ENCODE data around the gene B3GNT9.

B3GNT9 gene

GRCh38 chr16:67165121-67166078 is 14.6 kb upstream of the B3GNT9 start:
- Mint-ChIP-seq H3K9me3 (no peaks in the 10 kb centered on the region), H3K4me1 (peaks cover 92% of the 10 kb centered on the region), H3K4me3 (peak overlapping the region; percentile 53 to 72), H3K27me3 (peaks cover 96% of the 10 kb centered on the region), H3K27ac (no peak overlapping the region)
- ATAC-seq (no peak), DNase-seq (no peak)

DNA sequence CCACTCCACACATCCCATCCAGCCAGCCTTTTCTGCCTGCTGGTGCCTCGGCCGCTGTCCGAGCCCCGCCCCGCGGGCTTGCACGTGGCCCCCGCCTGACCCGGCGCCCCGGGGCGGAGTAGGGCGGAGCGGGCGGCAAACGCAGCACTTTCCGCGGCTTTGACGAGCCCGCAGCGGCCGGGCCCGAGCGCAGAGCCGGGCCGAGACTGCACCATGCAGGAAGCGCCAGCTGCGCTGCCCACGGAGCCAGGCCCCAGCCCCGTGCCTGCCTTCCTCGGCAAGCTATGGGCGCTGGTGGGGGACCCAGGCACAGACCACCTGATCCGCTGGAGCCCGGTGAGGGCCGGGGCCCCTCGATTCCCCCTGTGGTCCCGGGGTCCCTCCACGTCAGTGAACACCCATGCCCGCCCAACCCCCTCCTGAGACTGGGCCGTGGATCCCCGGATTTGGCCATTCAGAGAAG is 13.8 kb upstream of the B3GNT9 start, which contains the start of gene HSF4:
TSS of gene HSF4 (plus strand) at position 147 of the 463 bp plus-strand sequence. CDS start at position 214, 67 bp downstream.
- Mint-ChIP-seq H3K4me3 (peak within 1 kb of the TSS; percentile 62 to 72), H3K9me3 (no peaks in the 10 kb centered on the region), H3K4me1 (peaks cover 88% of the 10 kb centered on the region), H3K27me3 (peaks cover 88% of the 10 kb centered on the region), H3K27ac (peak within 1 kb of the TSS in 1 of 2 donors; percentile 22)
- DNase-seq = no peak
- no peak for ATAC-seq

GRCh38 chr16:67163999-67164558 is 13.3 kb upstream of the B3GNT9 start:
- H3K4me3 Mint-ChIP-seq = peak overlapping the region; percentile 62 to 72

GRCh38 chr16:67163164-67163998 is 12.6 kb upstream of the B3GNT9 start:
- no peak for ATAC-seq
- H3K27me3 Mint-ChIP-seq = peaks cover 76% of the 10 kb centered on the region
- no peaks in the 10 kb centered on the region for H3K9me3 Mint-ChIP-seq
- H3K4me1 Mint-ChIP-seq = peaks cover 85% of the 10 kb centered on the region
- no peak overlapping the region for H3K27ac Mint-ChIP-seq
- H3K4me3 Mint-ChIP-seq = peak overlapping the region; percentile 62 to 72
- DNase-seq = peak; percentile 56

More at GRCh38 chr16:67163999-67164558, 13.3 kb upstream of the B3GNT9 start:
- Mint-ChIP-seq H3K27ac (peak overlapping the region in 1 of 2 donors; percentile 22), H3K27me3 (peaks cover 83% of the 10 kb centered on the region), H3K9me3 (no peaks in the 10 kb centered on the region), H3K4me1 (peaks cover 85% of the 10 kb centered on the region)
- ATAC-seq (no peak), DNase-seq (no peak)

- DNase-seq (no peak), ATAC-seq (no peak)
- Mint-ChIP-seq H3K4me1 (peaks cover 88% of the 10 kb centered on the region), H3K27me3 (peaks cover 68% of the 10 kb centered on the region), H3K27ac (no peak overlapping the region), H3K9me3 (no peaks in the 10 kb centered on the region), H3K4me3 (peak overlapping the region; percentile 37 to 72)
These were observed 11.8 kb upstream of the B3GNT9 start for GRCh38 chr16:67162506-67163163.

GRCh38 chr16:67161595-67162058 is 10.8 kb upstream of the B3GNT9 start:
- Mint-ChIP-seq H3K9me3 (no peaks in the 10 kb centered on the region), H3K27ac (no peak overlapping the region), H3K27me3 (peaks cover 59% of the 10 kb centered on the region), H3K4me3 (peak overlapping the region; percentile 52 to 57), H3K4me1 (peaks cover 88% of the 10 kb centered on the region)
- no peak for ATAC-seq
- DNase-seq = peak in 1 of 2 donors; percentile 18

- H3K27me3 Mint-ChIP-seq = peaks cover 52% of the 10 kb centered on the region
- H3K9me3 Mint-ChIP-seq = no peaks in the 10 kb centered on the region
- DNase-seq (peak; percentile 84 to 97), ATAC-seq (peak; percentile 81)
- H3K27ac Mint-ChIP-seq = peak overlapping the region; percentile 61 to 97
- H3K4me3 Mint-ChIP-seq = peak overlapping the region; percentile 92 to 94
- peaks cover 84% of the 10 kb centered on the region for H3K4me1 Mint-ChIP-seq
These were observed 8.1 kb upstream of the B3GNT9 start for GRCh38 chr16:67158637-67159600.

GRCh38 chr16:67157892-67158635 is 7.3 kb upstream of the B3GNT9 start:
- Mint-ChIP-seq H3K27me3 (peaks cover 54% of the 10 kb centered on the region), H3K27ac (peak overlapping the region; percentile 61 to 97), H3K4me1 (peaks cover 85% of the 10 kb centered on the region), H3K9me3 (no peaks in the 10 kb centered on the region), H3K4me3 (peak overlapping the region; percentile 92 to 94)
- no peak for ATAC-seq
- peak in 1 of 2 donors; percentile 3 for DNase-seq

DNA sequence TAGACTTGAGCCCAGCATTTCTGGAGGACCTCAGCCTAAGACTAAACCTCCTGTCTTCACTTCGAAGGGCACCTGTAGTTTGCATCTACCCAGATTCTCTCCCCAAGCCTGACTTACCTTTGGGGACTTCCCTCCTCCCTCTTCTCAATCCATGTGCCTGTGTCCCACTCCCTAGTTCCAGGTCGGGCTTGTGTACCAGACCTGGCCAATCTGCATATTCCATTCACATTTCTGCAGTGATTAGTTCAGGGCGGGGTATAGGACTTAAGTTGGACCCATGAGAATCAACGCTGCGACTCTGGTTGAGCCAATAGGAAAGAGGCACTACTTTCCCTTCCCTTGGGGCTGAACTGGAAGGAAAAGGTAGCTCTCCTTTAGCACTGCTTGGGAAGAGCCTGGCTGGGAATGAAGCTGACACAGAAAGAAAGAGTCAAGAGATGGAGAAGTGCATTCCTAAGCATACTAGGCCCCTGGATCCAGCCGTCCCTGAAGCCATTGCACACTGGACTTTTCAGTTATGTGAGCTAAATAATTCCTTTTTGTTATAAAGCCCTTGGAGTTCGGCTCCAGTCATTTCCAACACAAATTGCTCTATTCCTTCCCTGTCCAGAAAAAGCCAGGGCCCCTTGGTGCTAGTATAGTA is 6.4 kb upstream of the B3GNT9 start:
- no peak for DNase-seq
- no peak for ATAC-seq
- Mint-ChIP-seq H3K27me3 (peaks cover 52% of the 10 kb centered on the region), H3K4me3 (no peak overlapping the region), H3K9me3 (no peaks in the 10 kb centered on the region), H3K27ac (no peak overlapping the region), H3K4me1 (peaks cover 82% of the 10 kb centered on the region)

- no peaks in the 10 kb centered on the region for H3K9me3 Mint-ChIP-seq
- H3K27ac Mint-ChIP-seq = no peak overlapping the region
- DNase-seq = no peak
- H3K4me1 Mint-ChIP-seq = peaks cover 78% of the 10 kb centered on the region
- peak overlapping the region in 1 of 2 donors; percentile 38 for H3K4me3 Mint-ChIP-seq
- no peak for ATAC-seq
- peaks cover 51% of the 10 kb centered on the region for H3K27me3 Mint-ChIP-seq
These were observed 5.5 kb upstream of the B3GNT9 start for GRCh38 chr16:67156143-67156844.

DNA sequence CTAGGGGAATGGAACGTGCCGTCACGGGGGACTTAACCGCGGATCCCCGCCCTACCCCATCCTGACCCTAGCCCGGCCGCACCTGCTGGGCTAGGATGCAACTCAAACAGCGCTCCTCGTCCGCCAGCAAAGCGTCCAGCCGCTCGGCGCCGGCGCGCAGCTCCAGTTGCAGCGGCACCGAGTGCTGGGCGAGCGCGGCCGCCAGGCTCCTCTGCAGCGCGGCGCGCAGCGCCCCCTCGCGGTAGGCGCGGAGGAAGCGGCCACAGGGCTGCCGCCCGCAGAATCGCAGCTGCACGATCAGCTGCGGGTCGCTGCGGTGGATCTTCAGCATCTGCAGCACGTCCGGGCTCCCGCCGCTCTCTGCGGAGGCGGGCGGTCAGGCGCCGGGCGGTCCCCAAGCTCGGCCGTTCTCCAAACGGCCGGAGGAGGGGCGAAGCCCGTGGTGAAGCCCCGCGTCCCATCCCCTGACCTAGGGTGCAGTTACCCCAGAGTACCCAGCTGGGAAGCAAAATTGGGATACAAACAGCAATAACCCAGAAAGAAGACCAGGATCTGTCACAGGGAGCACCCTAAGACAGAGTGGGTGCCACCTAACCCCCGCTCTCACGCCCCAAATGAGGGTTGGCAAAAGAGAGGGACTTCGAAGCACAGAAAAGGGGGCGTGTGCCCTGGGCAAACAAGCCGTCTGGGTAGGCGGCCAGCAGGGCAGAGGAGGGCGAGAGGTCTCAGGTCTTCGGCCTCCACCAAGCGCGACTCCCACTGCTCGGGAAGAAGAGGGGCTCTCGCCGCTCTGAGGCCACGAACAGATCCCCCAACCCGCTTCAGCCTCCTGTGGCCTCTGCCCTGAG is 4.7 kb upstream of the B3GNT9 start:
- peaks cover 50% of the 10 kb centered on the region for H3K27me3 Mint-ChIP-seq
- ATAC-seq = peak; percentile 31
- H3K4me3 Mint-ChIP-seq = peak overlapping the region; percentile 73 to 83
- H3K9me3 Mint-ChIP-seq = no peaks in the 10 kb centered on the region
- no peak overlapping the region for H3K27ac Mint-ChIP-seq
- peaks cover 76% of the 10 kb centered on the region for H3K4me1 Mint-ChIP-seq
- peak; percentile 82 to 83 for DNase-seq
